Aorta (tissue), 5 donors: ENCODE measurements around the gene CXCL17. TPM values are rescaled to one million over a fixed set of nuclear protein-coding genes. Genes with fewer than 3 reads are reported as not detected.

Source experiments
- ATAC-seq: fragments of 200-7000 bp; cut with Tn5 transposase; one replicate; pipeline ENCODE4 v1.9.1; 2022; ENCODE audit warnings: moderate library complexity; ENCODE audit not compliant: low FRiP score
- DNase-seq, 2 donors: peaks; one replicate each; pipeline ENCODE4 v3.0.0-alpha.2; 2020
- H3K27ac ChIP-seq, 2 donors: one replicate each; pipeline ENCODE4 v1.5.1; 2013; ENCODE audit warnings: low read length in 2 of 2, mild to moderate bottlenecking in 2 of 2, moderate library complexity in 2 of 2, control low read depth in 1 of 2, inconsistent platforms in 1 of 2, low read depth in 1 of 2
- H3K27me3 ChIP-seq, 2 donors: one replicate each; pipeline ENCODE4 v1.6.1; 2013; ENCODE audit warnings: control low read depth in 1 of 2, low read length in 1 of 2, mild to moderate bottlenecking in 1 of 2, moderate library complexity in 1 of 2; ENCODE audit not compliant: insufficient read depth in 2 of 2, control insufficient read depth in 1 of 2
- H3K36me3 ChIP-seq, 2 donors: one replicate each; pipeline ENCODE4 v1.6.1; 2013; ENCODE audit warnings: control low read depth in 1 of 2, low read length in 1 of 2, mild to moderate bottlenecking in 1 of 2; ENCODE audit not compliant: insufficient read depth in 2 of 2, control insufficient read depth in 1 of 2
- H3K4me1 ChIP-seq, 2 donors: one replicate each; pipeline ENCODE4 v1.6.1; 2013; ENCODE audit warnings: low read length in 2 of 2, control low read depth in 1 of 2, mild to moderate bottlenecking in 1 of 2, moderate library complexity in 1 of 2; ENCODE audit not compliant: insufficient read depth in 2 of 2, control insufficient read depth in 1 of 2
- H3K4me3 ChIP-seq, 2 donors: one replicate each; pipeline ENCODE4 v1.5.1; 2013; ENCODE audit warnings: low read length in 2 of 2, control low read depth in 1 of 2, mild to moderate bottlenecking in 1 of 2
- H3K9me3 ChIP-seq: one replicate; pipeline ENCODE4 v1.6.1; 2013; ENCODE audit warnings: mild to moderate bottlenecking, low read length; ENCODE audit not compliant: control insufficient read depth
- WGBS, 2 donors: extraction: QIAGEN DNeasy Blood & Tissue Kit; methylation state at CpG; one replicate each; pipeline ENCODE4 v1.1.7; 2013; 5-methylcytosine and 5-hydroxymethylcytosine counted together
- intact Hi-C, 2 donors: fragments of 100-400 bp; cut with DNase I; formaldehyde crosslinking; loops; one replicate each; pipeline versions ENCODE4 v1.14.2 to v1.15.0; 2022
- polyA plus RNA-seq, 2 donors: library from polyadenylated mRNA; stranded (reverse); fragments of 200-250 nt; gene quantifications; one replicate each; pipeline ENCODE4 v1.2.3, GENCODE V29; 2013
- total RNA-seq, 2 donors: library from RNA; stranded (reverse); fragmentation: NEBNext Ultra II Directional; extraction: Animal tissue kit (Norgen Biotek cat#: 25700); gene quantifications; one replicate each; pipeline ENCODE4 v1.2.1, GENCODE V29; 2021
- donor health status: healthy with polysubstance abuse.
- donor health status: Bipolar disorder and iron deficiency.
- donor health status: DM: no; HTN: no; CAD: no.
- donor health status: DM: no; HTN: no; CAD: no.
- donor health status: DM: yes; HTN: yes; CAD: no.

Gene CXCL17
- total and polyA plus RNA-seq, 4 donors = 0.08 to 0.38 TPM; not detected in 2

DNA sequence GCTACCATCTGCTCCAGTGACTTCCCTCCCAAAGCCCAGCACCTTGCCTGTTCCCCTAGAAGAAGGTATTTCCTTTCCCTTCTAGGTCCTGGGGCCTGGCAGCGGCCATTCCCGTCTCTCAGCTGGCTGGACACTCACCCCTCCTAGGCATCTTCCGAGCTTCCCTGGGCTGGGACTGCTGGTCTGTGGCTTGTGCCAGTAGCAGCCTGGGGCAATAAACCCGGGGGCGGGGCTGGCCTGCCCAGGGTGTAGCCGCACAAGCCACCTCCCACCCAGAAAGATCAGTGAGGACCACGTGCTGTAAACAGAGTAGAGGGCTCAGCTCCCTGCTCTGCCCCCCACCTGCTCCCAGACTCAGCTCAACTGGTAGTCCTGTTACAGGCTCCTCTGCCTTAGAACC is 30.5 kb downstream of the CXCL17 start:
- H3K4me3 ChIP-seq = no peak overlapping the region
- no peak overlapping the region for H3K27ac ChIP-seq
- no peaks in the 10 kb centered on the region for H3K36me3 ChIP-seq
- DNase-seq = peak in 1 of 2 donors; percentile 42
- intact Hi-C loops = no loop called here
- no peaks in the 10 kb centered on the region for H3K27me3 ChIP-seq
- WGBS, 2 donors = 53 to 82% methylated on average over 4 to 7 of the region's 7 CpGs
- no peaks in the 10 kb centered on the region for H3K9me3 ChIP-seq
- no peaks in the 10 kb centered on the region for H3K4me1 ChIP-seq
- ATAC-seq = peak; percentile 17

DNA sequence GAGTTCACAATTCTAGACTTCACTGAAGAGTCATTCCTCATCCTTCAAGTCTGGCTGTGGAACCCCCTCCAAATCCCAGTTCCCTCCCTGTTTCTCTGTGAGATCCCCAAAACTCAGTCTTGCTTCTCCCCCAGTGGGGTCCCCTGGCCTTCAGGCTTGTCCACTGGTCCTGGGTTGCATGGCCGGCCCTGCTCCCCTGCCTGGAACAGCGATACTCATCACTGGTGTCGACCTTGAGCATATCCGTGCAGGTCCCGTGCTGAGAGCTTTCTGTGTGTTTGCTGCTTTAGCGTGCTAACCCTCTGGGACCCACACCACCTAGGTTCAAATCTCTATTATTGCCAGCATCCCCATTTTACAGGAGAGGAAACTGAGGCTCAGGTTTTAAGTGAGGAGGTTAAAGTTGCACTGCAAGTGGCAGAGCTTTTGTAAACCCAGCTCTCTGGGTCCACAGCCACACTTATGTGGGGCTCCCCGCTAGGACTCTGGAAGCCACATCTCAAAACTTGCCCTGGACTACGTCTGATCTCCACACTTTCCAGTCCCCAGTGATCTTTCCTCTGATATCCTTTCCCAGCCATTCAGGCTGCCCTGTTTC is 31.1 kb downstream of the CXCL17 start:
- Histone ChIP-seq H3K9me3 (no peaks in the 10 kb centered on the region), H3K27me3 (no peaks in the 10 kb centered on the region), H3K27ac (no peak overlapping the region), H3K4me1 (no peaks in the 10 kb centered on the region), H3K36me3 (no peaks in the 10 kb centered on the region), H3K4me3 (no peak overlapping the region)
- intact Hi-C loops = no loop called here
- DNase-seq = peak in 1 of 2 donors; percentile 30
- WGBS, 2 donors = 92 to 94% methylated on average over 8 of the region's 8 CpGs
- ATAC-seq = no peak

DNA sequence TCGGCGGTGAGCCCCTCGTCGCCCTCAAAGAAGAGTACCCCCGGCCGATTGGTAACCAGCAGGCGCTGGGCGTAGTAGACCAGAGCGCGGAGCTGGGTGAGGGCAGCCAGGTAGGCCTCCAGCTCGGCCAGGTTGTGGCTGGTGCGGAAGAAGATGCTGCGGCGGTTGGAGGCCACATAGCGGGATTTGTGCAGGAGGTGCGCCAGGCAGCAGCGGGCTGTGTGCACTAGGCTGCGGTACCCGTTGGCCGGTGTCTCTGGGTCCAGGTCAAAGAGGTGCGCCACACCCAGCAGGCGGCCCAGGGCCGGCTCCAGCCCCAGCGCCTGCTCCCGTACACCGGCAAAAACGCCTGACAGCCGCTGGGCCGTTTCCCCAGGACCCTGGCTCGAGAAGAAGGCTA is 32.4 kb downstream of the CXCL17 start:
- Histone ChIP-seq H3K36me3 (no peaks in the 10 kb centered on the region), H3K4me1 (no peaks in the 10 kb centered on the region), H3K9me3 (no peaks in the 10 kb centered on the region), H3K4me3 (no peak overlapping the region), H3K27me3 (no peaks in the 10 kb centered on the region), H3K27ac (no peak overlapping the region)
- DNase-seq = peak in 1 of 2 donors; percentile 25
- intact Hi-C loops = no loop called here
- ATAC-seq = no peak
- 96% methylated on average over 30 of the region's 30 CpGs for WGBS, 2 donors

DNA sequence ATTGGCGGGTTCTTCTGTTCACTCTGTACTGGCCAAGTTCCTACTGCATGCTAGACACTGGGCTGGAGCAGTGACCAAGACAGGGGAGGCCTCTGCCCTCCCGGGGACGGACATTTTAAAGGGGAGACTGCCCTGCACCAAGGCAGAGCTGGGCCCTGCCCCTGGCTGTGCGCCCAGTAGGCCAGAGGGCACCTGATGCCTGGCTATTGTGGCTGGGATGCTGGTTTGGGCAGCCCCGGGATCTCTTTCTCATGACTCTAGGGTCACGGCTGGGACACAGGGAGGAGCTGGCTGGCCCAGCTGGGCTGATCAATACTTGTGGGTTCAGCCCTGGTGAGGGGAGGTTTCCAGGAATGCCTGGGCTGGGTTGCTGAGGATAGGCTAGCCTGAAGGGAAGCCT is 33.3 kb downstream of the CXCL17 start:
- DNase-seq (peak in 1 of 2 donors; percentile 43), ATAC-seq (no peak)
- Histone ChIP-seq H3K4me3 (no peak overlapping the region), H3K9me3 (no peaks in the 10 kb centered on the region), H3K27ac (no peak overlapping the region), H3K27me3 (no peaks in the 10 kb centered on the region), H3K4me1 (no peaks in the 10 kb centered on the region), H3K36me3 (no peaks in the 10 kb centered on the region)
- WGBS, 2 donors = 79% methylated on average over 6 of the region's 6 CpGs
- intact Hi-C loops = no loop called here

DNA sequence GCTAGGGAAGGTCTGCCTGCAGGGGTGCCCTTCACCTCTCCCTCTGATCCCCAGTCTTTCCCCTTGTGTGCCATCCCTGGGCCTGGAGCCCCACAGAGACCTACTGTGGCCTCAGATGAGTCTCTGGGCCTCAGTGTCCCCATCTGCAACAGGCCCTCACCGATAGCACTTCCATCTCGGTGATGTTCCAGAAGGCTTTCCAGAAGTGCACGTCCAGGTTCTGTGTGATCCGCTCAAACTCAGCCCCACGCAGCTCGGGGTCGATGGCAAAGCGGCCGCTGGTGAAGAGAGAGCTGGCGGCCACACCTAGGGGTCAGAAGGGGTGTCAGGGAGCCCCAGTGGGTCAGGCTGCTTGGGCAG is 35.0 kb downstream of the CXCL17 start:
- H3K36me3 ChIP-seq = no peaks in the 10 kb centered on the region
- WGBS, 2 donors = 97% methylated on average over 10 of the region's 10 CpGs
- H3K9me3 ChIP-seq = no peaks in the 10 kb centered on the region
- no peaks in the 10 kb centered on the region for H3K4me1 ChIP-seq
- no peak overlapping the region for H3K4me3 ChIP-seq
- DNase-seq (no peak), ATAC-seq (no peak)
- H3K27ac ChIP-seq = no peak overlapping the region
- no peaks in the 10 kb centered on the region for H3K27me3 ChIP-seq
- intact Hi-C loops = no loop called here

DNA sequence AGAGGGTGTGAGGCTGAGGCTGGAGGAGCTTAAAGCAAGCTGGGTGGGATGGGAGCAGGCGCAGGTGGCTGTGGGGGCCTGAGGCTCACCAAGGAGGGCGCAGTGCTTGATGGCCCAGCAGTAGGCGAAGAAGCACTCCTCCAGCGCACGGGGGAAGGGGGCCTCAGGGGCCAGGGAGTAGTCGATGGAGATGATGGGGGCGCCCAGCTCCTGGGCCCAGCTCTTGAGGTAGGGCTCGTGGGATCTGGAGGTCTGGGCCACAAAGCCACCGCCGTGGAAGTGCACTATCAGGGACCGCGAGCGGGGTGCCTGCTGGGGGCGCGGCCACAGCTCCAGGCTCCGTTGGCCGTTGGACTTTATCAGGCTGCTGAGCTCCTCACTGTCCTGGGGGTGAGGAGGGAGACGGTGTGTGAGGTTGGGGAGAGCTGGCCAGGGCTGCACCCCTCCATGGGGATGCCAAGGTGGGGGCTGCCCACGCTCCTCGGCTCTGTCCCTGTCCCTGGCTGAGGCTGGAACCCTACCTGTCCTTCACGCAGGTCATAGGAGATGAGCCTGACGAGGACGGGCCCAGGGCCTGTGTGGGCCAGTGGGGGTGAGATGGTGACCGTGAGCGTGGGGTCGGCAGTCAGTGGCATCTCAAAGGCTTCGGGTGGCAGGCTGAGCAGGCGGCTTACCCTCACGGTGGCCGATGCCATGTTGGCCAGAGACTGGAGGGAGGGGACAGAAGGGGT is 35.5 kb downstream of the CXCL17 start:
- Histone ChIP-seq H3K4me3 (no peak overlapping the region), H3K27ac (no peak overlapping the region), H3K27me3 (no peaks in the 10 kb centered on the region), H3K4me1 (no peaks in the 10 kb centered on the region), H3K36me3 (no peaks in the 10 kb centered on the region), H3K9me3 (no peaks in the 10 kb centered on the region)
- intact Hi-C loops = no loop called here
- ATAC-seq = no peak
- DNase-seq = peak in 1 of 2 donors; percentile 33
- 93 to 95% methylated on average over 28 to 30 of the region's 30 CpGs for WGBS, 2 donors

DNA sequence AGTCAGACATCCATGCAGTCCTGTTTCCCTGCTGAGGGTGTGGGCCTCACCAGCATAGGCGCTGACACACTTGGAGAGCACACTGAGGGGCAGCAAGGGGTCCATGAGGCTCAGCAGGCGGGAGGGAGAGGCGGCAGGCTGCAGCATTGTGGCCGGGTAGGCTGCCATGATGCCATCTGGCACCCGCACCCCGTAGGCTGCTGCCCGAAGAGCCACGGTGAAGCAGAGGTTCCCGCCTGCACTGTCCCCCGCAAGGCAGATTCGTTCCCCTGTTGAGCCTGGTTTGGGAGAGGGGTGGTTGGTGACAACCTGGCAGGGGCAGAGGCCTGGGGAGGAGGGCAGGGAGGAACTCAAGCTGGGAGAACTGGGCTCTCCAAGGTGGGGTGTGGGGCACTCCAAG is 36.6 kb downstream of the CXCL17 start:
- 91 to 96% methylated on average over 11 of the region's 11 CpGs for WGBS, 2 donors
- no peak for ATAC-seq
- H3K27ac ChIP-seq = no peak overlapping the region
- no peak for DNase-seq
- H3K4me3 ChIP-seq = no peak overlapping the region
- no peaks in the 10 kb centered on the region for H3K9me3 ChIP-seq
- intact Hi-C loops = no loop called here
- H3K27me3 ChIP-seq = no peaks in the 10 kb centered on the region
- H3K36me3 ChIP-seq = no peaks in the 10 kb centered on the region
- H3K4me1 ChIP-seq = no peaks in the 10 kb centered on the region

DNA sequence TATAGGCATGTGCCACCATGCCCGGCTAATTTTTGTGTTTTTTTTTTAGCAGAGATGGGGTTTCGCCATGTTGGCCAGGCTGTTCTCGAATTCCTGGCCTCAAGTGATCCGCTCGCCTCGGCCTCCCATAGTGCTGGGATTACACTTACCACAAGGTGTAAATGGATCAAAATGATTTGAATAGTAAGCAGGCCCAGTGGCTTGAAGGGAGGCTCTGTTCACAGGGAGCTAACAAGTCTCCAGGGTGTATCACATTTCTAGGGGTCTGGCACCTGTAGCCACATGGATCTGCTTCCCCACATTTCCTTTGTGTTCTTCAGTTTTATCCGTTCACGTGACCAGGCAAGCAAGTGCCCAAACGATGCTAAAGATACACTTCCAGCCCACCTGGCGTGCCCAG is 39.2 kb downstream of the CXCL17 start:
- Histone ChIP-seq H3K27ac (no peak overlapping the region), H3K27me3 (no peaks in the 10 kb centered on the region), H3K4me3 (no peak overlapping the region), H3K36me3 (no peaks in the 10 kb centered on the region), H3K4me1 (no peaks in the 10 kb centered on the region), H3K9me3 (no peaks in the 10 kb centered on the region)
- WGBS, 2 donors = 95 to 96% methylated on average over 10 of the region's 10 CpGs
- intact Hi-C loops = no loop called here
- no peak for DNase-seq
- ATAC-seq = no peak

DNA sequence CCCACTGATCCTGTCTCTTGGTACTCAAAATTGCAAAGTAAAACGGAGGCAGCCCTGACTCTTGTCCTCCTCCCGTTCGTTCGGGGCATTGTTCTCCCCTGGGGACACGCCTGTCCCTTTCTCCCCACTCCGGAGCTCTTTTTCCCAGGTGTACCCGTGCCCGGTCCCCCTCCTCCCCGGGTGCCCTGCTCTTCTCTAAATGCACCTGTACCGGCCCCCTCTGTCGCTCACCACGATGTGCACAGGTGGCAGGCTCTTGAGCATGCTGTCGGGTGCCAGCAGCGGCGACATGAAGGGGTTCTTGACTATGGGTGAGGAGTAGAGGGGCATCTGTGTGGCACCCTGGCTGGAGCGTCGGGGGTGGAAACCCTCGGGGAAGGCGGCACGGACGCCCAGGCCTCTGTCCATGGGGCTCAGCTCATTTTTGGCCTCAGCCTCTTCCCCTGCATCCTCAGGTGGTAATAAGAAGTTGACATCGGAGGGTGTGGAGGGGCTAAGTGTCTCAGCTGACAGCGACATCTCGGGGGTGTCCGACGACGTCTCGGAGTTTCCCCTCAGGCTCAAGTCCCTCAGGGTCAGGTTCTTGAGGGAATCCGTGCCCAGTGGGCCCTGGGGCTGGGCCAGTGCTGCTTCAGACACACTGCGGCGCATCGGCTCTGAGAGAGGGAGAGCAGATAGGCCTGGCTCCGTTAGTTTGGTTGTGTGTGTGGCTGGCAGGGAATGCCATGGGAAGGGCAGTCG is 40.2 kb downstream of the CXCL17 start:
- H3K4me3 ChIP-seq = no peak overlapping the region
- H3K4me1 ChIP-seq = no peaks in the 10 kb centered on the region
- DNase-seq (no peak), ATAC-seq (no peak)
- no peaks in the 10 kb centered on the region for H3K36me3 ChIP-seq
- WGBS, 2 donors = 58 to 61% methylated on average over 34 of the region's 34 CpGs
- intact Hi-C loops = no loop called here
- H3K9me3 ChIP-seq = no peaks in the 10 kb centered on the region
- no peak overlapping the region for H3K27ac ChIP-seq
- no peaks in the 10 kb centered on the region for H3K27me3 ChIP-seq
